HL-60/S4 treated with retinoic acid at 250 ng/mL for 4 days and 3 days (cell line): ENCODE data around the gene ZNF324.
"Not testable (repeated sequence)": the region's sequence is repeated elsewhere in the genome, so short reads cannot be mapped to it uniquely, and the experiment has no call there.

Source experiments
- in situ Hi-C: fragments of 300-500 bp; cut with MboI; formaldehyde crosslinking; loops from 2 replicates; pipeline ENCODE4 v1.7.0; 2022; ENCODE audit warnings: low sequenced_read_pairs

Gene ZNF324

DNA sequence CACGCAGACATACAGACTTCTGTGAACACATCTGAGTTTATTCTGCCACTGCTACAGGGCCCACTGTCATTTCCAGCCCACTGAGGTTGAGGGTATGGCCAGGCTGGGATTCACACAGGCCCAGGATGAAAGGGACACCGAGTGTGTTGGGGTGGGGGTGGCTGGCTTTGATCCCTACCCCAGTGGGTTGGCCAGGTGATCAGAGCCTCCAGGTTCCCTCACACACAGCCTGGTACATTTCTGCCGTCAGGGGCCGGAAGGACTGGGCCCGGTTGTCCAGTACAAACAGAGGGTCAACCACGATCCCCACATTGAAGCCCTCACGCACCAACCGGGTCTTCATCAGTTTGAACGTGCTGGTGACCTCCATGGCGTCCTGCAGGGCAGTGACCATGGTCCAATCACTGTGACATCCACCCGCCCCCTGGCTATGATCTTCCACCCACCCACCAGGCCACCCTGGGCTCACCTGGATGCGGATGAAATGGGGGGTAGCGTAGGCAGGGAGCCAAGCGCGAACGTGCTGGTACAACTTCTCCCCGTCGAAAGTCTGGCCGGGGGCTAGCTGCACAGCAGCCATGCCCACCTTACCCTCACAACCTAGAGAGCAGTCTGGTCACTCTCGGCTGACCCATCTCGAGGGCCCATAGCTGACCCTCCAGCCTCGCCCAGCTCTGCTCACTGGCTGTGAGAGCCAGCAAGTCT lies 31.6 kb downstream of the ZNF324 start:
- in situ Hi-C loops: no loop called here

DNA sequence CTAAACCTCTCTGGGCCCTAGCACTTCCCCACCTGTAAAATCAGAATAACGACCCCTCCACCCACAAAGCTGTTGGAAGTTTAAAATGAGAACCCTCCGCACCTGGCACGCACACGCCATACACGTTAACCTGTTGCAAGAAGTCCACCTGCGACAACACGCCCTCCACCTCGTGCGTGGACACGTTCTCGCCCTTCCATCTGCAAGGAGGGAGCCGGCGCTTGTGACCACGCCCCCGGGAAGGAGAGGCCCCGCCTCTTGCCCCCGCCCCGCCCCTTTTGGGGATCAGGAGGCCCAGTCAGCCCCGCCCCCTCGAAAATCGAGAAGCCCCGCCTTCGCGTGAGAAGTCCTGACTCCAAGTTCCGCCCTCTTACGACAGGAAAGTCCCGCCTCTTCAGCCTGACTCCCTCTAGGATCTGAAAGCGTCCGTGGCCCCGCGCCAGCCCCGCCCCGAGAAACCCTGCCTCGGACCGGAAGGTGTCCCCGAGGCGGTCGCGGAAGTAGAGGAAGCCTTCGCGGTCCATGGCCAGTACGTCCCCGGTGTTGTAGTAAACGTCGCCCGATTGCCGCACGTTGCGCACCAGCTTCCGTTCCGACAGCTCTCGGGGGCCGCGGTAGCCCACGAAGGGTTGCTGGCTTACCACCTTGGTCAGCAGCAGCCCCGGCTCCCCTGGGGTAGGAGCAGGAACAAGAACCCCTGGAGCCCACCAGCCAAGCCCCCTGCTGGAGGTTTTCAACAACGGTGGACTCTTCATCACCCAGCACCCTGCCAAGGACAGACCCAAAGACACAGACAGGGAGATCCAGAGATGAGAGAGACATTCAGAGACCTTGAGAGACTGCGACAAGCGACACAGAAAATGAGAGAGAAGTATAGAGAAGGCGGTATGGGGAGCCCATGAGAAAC lies 32.4 kb downstream of the ZNF324 start:
- in situ Hi-C loops: no loop called here

DNA sequence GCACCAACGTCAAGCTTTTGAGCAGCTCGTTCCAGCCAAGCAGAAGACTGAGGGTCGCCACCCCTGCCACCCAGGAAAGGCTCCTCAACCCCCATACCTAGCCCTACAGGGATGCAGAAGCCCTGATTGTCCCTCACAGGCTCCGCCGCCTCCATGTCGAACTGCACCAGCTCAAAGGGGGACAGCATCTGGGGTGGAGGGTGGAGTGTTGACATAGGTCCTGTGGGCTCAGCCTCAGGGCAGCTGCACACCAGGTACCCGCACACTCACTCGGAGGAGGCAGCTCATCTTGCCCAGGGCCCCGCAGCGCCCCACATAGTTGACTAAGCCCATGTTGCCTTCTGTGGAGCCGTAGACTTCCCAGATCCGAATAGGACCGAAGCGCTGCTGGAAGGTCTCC lies 33.4 kb downstream of the ZNF324 start:
- in situ Hi-C loops: no loop called here

DNA sequence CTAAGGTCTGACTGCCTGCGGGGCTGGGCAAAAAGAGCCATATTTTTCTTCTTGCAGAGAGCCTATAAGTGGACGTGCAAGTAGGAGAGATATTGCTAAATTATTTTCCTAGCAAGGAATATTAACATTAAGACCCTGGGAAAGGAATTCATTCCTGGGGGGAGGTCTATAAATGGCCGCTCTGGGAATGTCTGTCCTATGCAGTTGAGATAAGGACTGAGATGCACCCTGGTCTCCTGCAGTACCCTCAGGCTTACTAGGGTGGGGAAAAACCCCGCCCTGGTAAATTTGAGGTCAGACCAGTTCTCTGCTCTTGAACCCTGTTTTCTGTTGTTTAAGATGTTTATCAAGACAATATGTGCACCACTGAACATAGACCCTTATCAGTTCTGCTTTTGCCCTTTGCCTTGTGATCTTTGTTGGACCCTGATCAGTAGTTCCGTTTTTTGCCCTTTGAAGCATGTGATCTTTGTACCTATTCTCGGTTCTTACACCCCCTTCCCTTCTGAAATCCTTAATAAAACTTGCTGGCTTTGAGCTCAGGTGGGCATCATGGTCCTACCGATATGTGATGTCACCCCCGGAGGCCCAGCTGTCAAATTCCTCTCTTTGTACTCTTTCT lies 40.8 kb downstream of the ZNF324 start:
- in situ Hi-C loops: not testable (repeated sequence)

DNA sequence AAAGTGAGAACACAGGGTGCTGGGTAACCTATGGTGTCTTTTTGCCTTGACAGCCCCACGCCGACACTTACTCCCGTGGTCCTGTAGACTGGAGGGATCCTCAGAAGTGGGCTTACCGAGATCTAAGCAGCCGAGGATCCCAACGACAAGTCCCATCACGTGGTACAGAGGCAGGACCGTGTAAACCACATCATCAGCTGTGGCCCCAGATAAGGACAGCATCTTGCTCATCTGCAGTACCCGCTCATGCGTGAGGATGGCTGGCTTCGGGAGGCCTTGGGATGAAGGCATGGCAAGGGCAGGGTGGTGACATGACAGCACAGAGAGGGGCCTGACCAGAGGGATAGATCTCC lies 42.8 kb downstream of the ZNF324 start:
- in situ Hi-C loops: no loop called here

DNA sequence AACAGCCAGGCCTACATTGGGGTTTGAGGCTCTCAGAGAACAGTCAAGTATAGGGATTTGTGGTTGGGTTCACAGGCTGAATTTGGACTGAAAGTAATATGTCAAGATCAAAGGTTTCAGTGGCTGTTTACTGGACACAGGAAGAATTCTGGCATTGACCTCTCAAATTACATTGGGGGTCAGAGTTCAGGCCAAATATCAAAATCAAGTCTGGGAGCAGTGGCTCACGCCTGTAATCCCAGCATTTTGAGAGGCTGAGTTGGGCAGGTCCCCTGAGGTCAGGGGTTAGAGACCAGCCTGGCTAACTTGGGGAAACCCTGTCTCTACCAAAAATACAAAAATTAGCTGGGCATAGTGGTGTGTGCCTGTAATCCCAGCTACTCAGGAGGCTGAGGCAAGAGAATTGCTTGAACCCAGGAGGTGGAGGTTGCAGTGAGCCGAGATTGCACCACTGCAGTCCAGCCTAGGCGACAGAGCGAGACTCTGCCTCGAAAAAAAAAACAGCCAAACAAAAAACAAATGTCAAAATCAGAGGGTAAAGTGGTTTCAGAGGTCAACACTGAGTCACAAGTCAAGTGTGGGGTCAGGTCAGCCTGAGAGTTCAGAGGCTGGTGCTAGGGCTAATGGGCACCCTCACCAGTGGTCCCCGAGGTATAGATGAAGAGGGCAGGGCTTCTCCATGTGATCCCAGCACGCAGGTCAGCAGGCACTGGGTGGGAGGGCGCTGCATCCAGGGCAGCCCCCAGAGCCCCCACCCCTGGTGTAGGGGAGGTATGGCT lies 43.4 kb downstream of the ZNF324 start:
- in situ Hi-C loops: no loop called here

DNA sequence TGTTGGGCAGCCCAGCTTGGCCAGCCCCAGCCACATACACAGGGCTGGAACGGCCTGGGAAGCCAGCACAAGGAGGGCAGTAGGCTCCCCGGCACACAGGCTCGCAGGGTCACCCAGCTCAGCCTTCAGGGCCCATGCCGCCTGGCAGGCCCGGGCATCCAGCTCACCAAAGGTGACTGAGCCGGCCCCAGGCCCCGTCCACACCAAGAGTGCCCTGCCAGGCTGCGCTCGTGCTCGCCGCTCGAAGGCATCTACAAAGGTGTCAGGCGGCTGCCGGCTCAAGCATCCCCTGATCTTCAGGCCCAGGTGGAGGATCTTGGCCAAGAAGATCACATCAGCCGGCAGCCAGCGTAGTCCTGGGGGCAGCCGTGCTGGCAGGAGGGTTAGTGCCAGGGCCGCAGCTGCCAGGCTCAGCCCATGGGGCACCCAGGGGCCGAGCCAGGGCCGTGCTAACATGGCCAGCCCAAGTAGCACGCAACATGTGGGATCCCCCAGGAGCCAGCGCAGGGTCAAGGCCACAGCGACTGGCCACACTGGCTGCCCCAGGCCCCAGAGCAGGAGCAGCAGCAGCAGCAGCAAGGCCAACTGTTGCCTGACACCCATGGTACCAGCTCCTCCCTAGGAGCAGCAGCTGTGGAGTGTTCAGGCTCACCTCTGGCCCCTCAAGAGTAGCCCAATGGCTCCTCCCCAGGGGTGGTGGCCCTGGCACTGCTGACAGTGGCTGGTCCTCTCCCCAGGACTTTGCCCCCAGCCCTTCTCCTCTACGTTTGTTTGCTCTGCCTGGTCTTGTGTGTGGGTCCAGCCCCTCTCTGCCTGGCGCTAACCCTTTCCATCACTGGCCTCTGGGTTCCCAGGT lies 44.7 kb downstream of the ZNF324 start, which contains the start of gene SLC27A5:
Gene SLC27A5, minus strand, starts transcription at position 640 of the 856 bp plus-strand sequence. Its CDS starts 37 bp downstream, at position 603.
- in situ Hi-C loops: no loop called here

DNA sequence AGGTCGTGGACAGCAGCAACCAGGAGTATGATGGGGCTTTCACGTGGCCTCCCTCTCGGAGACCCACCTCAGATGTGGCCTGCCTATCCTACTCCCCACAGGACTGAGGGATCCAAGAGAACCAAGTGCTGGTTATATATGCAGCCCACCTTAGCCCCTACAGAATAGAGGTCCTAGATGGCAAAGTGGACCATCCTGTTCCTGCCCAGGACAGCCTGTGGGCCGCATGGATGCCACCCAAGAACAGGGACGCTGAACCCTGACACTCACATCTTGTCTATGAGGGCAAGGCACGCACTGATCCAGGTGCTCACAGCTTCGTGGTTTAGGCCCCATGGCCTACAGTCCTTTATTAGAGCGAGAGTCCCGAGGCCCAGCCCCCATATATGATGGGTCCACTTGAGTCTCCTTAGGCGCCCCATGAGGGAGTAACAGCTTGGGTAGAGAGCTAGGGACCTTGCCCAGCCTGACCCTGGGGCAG lies 46.4 kb downstream of the ZNF324 start:
- in situ Hi-C loops: no loop called here

DNA sequence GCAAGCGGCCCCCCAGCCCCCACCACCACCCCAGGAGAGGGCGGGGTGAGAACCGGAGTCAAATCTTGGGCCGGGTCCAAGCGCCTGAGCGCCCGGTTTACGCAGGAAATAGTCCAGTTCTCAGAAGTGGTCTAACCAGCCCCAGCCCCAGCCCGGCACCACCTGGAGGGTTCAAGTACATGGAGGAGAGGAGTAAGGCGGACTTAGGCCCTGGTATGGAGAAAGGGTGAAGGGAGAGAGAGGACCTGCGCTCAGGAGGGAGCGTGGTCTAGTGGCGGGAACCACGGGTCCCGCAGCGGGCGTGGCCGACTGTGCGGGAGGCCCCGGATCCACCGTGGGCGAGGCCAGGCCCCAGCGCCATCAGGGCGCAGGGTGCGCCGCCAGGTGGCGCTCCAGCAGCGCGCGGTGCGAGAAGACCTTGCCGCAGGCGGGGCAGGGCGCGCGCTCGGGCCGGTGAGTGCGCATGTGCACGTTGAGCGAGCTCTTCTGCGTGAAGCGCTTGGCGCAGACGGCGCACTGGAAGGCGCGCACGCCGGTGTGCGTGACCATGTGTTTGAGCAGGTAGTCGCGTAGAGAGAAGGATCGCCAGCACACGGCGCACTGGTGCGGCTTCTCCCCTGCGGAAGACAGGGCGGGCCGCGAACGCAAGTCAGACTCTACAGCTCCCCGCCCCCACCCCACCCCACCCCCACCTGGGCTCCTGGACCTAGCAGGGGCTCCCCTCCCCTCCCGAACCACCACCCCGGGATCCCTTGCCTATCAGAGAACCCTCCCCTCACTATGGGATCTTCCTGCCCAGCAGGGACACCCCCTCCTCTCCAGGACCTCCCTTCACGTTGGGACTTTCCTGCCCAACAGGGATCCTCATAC lies 47.0 kb downstream of the ZNF324 start:
- in situ Hi-C loops: no loop called here

DNA sequence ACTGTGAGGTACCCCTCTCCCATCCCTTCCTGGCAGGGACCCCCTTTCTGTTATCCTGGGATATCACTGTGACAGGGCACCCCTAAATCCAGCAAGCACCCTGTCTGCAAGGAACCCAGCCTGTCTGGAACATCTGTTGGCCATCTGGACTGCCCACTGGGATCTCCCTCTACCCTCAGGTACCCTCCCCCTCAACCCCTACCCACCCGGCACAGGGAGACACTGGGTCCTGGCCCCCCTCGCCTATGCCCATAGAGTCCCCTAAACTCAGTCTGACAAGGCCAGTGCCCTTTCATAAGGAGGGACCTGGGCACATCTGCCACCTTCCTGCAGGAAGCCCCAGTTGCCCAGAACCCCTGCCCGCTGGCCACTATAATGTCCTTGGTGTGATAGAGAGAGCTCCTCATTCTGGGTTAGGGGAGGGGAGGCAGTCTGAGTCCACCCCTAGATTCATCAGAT lies 47.7 kb downstream of the ZNF324 start:
- in situ Hi-C loops: no loop called here

DNA sequence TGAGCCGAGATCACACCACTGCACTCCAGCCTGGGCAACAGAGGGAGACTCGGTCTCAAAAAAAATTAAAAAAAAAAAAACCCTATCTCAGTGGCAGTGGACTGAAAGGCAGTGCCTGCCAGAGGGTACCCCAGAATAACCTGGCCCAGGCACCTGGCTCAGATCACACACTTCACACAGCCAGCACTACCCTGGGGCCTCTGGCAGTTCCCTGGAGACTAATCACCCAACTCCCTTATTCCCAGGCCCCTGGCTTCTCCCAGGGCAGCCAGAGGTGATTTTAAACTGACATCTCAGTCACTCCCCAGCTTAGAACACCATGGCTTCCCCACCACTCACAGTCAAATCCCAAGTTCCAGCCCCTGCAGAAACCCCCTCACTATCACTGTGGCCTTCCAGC lies 48.4 kb downstream of the ZNF324 start:
- in situ Hi-C loops: no loop called here

DNA sequence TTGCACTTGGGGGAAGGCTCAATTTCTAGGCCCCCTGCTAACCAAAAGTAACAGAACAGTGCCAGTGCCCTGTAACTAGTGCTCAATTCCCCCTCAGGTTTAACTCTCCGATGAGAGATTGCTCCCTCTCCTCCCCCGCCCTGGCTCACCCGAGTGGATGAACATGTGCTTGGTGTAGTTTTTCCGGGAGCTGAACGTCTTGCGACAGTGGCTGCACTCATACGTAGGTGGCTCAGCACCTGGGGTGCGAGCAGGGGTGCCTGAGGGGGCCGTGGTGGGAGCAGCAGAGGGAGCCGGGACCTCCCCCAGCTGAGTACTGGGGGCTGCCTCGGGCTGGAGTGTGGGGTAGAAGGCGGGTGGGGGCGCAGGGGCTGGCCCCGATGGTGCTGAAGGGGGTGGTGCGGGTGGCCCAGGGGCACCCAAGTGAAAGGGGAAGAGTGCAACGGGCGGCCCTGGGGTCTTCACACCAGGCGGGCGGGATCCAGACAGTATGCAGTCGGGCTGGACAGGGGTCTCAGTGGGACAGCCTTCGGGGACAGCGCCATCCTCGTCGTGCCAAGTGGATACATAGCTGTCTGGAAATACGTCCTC lies 49.5 kb downstream of the ZNF324 start:
- in situ Hi-C loops: no loop called here

DNA sequence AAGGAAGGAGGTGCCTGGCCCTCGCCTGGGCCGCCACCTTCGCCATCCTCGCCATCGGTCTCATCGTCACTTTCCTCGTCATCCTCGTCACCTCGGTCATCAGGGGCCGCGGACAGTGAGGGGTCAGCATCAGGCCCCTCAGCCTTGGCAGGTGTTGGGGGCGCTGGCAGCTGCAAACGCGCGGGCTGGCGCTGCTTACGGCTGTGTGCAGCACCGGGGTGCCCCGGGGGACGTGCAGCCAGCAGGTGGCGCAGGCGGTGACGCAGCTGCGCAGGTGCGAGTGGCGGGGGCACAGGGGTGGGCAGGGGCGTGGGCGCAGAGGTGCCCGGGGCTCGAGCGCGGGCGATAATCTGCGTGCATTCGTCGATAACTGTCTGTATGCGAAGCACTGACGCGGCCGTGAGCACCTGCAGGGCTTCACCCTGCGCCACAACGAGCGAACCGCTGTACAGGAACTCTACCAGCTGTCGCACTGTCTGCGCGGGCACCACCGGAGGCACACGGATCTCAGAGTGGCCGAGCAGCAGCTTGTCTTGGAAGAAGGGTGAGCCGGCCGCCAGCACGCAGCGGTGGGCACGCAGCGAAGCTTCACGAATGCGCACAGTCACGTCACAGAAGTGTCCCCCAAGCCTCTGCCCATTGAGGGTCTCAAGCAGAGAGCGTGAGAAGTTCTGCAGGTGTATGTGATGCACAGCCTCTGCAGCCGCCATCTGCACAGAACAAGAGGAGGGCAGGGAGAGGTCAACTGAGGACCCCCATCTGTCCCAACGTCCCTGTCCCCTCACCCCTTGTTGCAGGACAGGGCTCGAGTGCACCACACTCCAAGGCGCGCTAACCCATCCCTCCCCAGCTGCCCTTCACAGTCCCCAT lies 50.3 kb downstream of the ZNF324 start:
- in situ Hi-C loops: no loop called here

DNA sequence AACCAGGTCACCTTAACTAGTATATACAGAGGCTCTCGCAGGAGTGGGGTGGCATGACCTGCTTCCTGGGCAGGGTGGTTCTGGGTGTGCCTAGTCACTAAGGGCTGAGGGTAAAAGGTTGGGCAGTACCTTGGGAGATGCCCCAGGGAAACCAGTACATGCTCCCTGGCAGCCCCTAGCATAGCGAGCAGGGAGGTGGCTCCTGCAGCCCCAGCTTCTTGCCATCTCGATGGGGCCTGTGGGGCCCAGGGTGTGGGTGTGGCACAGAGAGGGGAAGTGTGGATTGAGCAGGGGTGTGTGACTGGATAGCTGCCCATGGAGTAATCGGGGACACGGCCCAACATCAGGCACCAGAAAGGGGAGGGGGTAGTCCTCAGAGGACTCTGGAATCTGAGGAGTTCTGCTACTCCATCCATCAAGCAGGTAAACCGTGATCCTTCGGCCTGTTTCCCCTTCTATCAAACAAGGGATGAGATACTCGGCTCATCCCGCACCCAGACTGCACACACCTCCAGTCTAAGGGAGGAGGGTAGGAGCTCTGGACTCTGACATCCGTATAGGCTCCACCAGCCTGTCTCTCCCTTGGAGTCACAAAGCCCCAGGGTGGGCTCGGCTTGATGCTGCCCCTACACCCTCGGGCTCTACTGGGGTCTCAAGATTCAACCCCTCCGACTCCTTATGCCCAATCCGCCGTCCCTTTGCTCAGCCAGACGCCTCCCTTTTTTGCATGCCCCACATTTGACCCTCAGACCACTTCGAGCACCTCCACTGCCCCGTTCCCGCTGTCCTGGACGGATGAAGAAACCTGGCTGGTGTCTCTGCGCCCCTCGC lies 51.6 kb downstream of the ZNF324 start:
- in situ Hi-C loops: no loop called here

DNA sequence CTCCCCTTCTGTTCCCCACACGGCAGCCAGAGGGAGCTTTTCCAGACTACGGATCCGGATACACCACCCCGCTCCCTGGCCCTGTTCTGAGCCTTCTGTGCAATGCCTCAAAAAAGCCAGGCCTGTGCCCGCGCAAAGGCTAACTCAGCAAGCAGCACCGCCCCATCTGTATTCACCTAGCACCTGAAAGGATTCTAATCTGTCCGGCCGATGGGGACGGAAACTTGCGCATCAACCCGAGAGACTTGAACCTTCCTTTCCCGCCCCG lies 52.1 kb downstream of the ZNF324 start:
- in situ Hi-C loops: no loop called here

DNA sequence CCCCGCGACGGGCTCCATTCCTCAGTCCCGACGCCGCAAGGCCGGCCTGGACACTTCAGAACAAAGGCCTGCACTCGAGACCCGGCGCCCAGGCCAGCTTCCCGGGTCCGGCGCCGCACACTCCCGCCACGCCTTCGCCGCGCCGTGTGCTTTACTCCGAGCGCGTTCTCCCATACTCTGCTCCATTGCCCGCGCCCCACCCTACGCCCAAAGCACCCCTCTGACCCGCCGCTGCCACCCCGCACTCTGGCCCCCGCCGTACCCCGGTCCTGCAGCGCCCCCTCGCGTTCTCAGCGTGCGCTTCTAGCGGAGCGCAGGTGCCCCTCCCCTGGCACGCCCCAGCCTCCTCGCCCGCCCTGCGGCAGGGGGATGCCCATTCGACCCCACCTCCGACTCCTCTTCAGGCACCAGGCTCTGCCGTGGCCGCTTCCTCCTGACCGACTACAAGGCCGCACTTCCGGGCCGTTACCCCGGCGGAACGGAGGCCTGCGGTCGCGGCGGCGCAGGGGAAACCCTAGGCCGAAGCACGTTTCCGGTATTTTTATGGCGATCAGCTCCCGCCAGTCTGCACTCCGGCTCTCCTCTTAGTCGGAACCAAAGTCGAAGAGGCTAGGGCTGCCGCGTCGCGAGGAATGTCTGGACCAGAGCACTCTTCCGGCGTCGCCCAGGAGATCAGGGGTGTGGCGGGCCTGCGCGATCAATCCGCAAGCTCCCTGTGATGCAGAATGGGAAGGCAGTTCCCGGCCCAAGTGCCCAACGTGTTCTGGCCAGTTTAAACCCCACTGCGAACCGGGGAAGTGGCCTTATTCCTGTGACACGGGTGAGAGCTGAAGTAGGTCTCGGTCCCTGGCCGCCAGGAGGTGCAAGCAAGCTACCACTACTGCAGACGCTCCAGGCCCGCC lies 52.7 kb downstream of the ZNF324 start, which contains the start of gene ZBTB45:
Gene ZBTB45, minus strand, starts transcription at position 456 of the 902 bp plus-strand sequence. CDS start 2,137 bp downstream, outside the sequence.
- in situ Hi-C loops: no loop called here
